SK-N-SH (cell line): ENCODE results near the gene NFIX. TPM values are rescaled to one million over a fixed set of nuclear protein-coding genes. Genes with fewer than 3 reads are reported as not detected.

ENCODE experiments used
- CTCF ChIA-PET: fragments of 300-600, 350-600 bp; formaldehyde crosslinking; extraction: SDS; loops from one replicate; lab custom pipeline; 2021; lab: Yijun Ruan, JAX
- POLR2A ChIA-PET: fragments of 350-600 bp; sonication (Branson Sonifier 250); formaldehyde crosslinking; extraction: SDS; loops from one replicate; lab custom pipeline; 2020; ENCODE audit warnings: antibody characterized with exemption, inconsistent platforms; lab: Yijun Ruan, JAX
- DNase-seq: peaks from one replicate; pipeline ENCODE4 v3.0.0; 2012
- H2AFZ ChIP-seq: fragments of 200-600 bp; sonication (generic); 2 replicates; pipeline ENCODE4 v1.8.1; 2016; ENCODE audit warnings: antibody characterized with exemption, mild to moderate bottlenecking, low read depth
- H3F3A ChIP-seq: fragments of 200-600 bp; sonication (generic); replicated peaks from 2 replicates; pipeline ENCODE3; 2016; ENCODE audit warnings: antibody characterized with exemption, mild to moderate bottlenecking; ENCODE audit not compliant: insufficient read depth
- H3K27ac ChIP-seq, 2 experiments: fragments of 200-500 bp in 1 of 2; fragments of 200-600 bp in 1 of 2; sonication (Bioruptor generic) in 1 of 2; sonication (generic), shearing (Covaris generic) in 1 of 2; 2 replicates each; pipeline versions ENCODE4 v1.5.1 to v1.6.1; 2014 to 2016; ENCODE audit warnings: low read depth in 2 of 2, inconsistent platforms in 1 of 2, low read length in 1 of 2, mild to moderate bottlenecking in 1 of 2, mixed read lengths in 1 of 2
- H3K27me3 ChIP-seq: fragments of 200-600 bp; sonication (generic), shearing (Covaris generic); 2 replicates; pipeline ENCODE4 v1.6.1; 2016; ENCODE audit warnings: mixed run types; ENCODE audit not compliant: insufficient read depth
- H3K36me3 ChIP-seq, 2 experiments: fragments of 200-500 bp in 1 of 2; fragments of 200-600 bp in 1 of 2; sonication (Bioruptor generic) in 1 of 2; sonication (generic) in 1 of 2; replicated peaks in 1 of 2; 2 replicates each; pipeline versions ENCODE3 to v1.5.1; 2014 to 2016; ENCODE audit warnings: low read length in 1 of 2, mild to moderate bottlenecking in 1 of 2; ENCODE audit not compliant: insufficient read depth in 2 of 2, control insufficient read depth in 1 of 2
- H3K4me1 ChIP-seq, 2 experiments: fragments of 200-500 bp in 1 of 2; fragments of 200-600 bp in 1 of 2; sonication (Bioruptor generic) in 1 of 2; sonication (generic), shearing (Covaris generic) in 1 of 2; 2 replicates each; pipeline versions ENCODE4 v1.5.1 to v1.6.1; 2014 to 2016; ENCODE audit warnings: low read depth in 1 of 2, low read length in 1 of 2, mixed run types in 1 of 2; ENCODE audit not compliant: insufficient read depth in 2 of 2, control insufficient read depth in 1 of 2
- H3K4me2 ChIP-seq: fragments of 200-600 bp; sonication (generic), shearing (Covaris generic); 2 replicates; pipeline ENCODE4 v1.6.1; 2017; ENCODE audit warnings: mixed run types
- H3K4me3 ChIP-seq, 2 experiments: fragments of 200-500 bp in 1 of 2; fragments of 200-600 bp in 1 of 2; sonication (Bioruptor generic) in 1 of 2; sonication (generic), shearing (Covaris generic) in 1 of 2; 2 replicates each; pipeline versions ENCODE4 v1.5.1 to v1.8.1; 2014 to 2016; ENCODE audit warnings: low read depth in 2 of 2, inconsistent platforms in 1 of 2, low read length in 1 of 2, mild to moderate bottlenecking in 1 of 2, mixed read lengths in 1 of 2, moderate library complexity in 1 of 2
- H3K79me2 ChIP-seq: fragments of 200-600 bp; sonication (generic); 2 replicates; pipeline ENCODE4 v1.8.1; 2017; ENCODE audit warnings: mild to moderate bottlenecking; ENCODE audit not compliant: insufficient read depth
- H3K9ac ChIP-seq: fragments of 200-600 bp; sonication (generic); 2 replicates; pipeline ENCODE4 v1.6.1; 2017; ENCODE audit warnings: mixed run types
- H3K9me2 ChIP-seq: fragments of 200-600 bp; sonication (generic); 2 replicates; pipeline ENCODE4 v1.6.1; 2017; ENCODE audit warnings: mixed run types
- H3K9me3 ChIP-seq: fragments of 200-600 bp; sonication (generic); 2 replicates; pipeline ENCODE4 v1.6.1; 2017; ENCODE audit warnings: mixed run types, mild to moderate bottlenecking, moderate library complexity
- H4K20me1 ChIP-seq: fragments of 200-600 bp; sonication (generic); 2 replicates; pipeline ENCODE4 v1.6.1; 2017; ENCODE audit warnings: mild to moderate bottlenecking, mixed run types; ENCODE audit not compliant: insufficient read depth
- EP300 ChIP-seq, 2 experiments: IDR thresholded peaks; 2 replicates each; pipeline versions ENCODE4 v1.4.0 to v1.6.1; 2012; ENCODE audit warnings: borderline replicate concordance in 1 of 2, low read depth in 1 of 2, low read length in 1 of 2
- FOSL2 ChIP-seq: IDR thresholded peaks from 2 replicates; pipeline ENCODE4 v1.4.0; 2012; ENCODE audit warnings: low read depth, mild to moderate bottlenecking, moderate library complexity, borderline replicate concordance
- FOXJ3 ChIP-seq: sonication (generic); formaldehyde crosslinking; IDR thresholded peaks from 2 replicates; pipeline ENCODE4 v1.5.1; 2020; ENCODE audit warnings: mild to moderate bottlenecking, missing genetic modification reagents
- GABPA ChIP-seq: IDR thresholded peaks from 2 replicates; pipeline ENCODE4 v1.4.0; 2012; ENCODE audit warnings: low read depth, mild to moderate bottlenecking
- JUND ChIP-seq: IDR thresholded peaks from 2 replicates; pipeline ENCODE4 v1.4.0; 2012
- MAX ChIP-seq: IDR thresholded peaks from 2 replicates; pipeline ENCODE4 v1.4.0; 2012; ENCODE audit warnings: low read depth
- NRF1 ChIP-seq: IDR thresholded peaks from 2 replicates; pipeline ENCODE4 v1.6.1; 2012; ENCODE audit warnings: low read depth, mild to moderate bottlenecking, low read length
- RAD21 ChIP-seq: IDR thresholded peaks from 2 replicates; pipeline ENCODE4 v1.6.1; 2012; ENCODE audit warnings: mild to moderate bottlenecking, low read length
- RCOR1 ChIP-seq: fragments of 150-350 bp; IDR thresholded peaks from 2 replicates; pipeline ENCODE4 v1.6.1; 2017; ENCODE audit warnings: antibody characterized with exemption, low read length
- RXRA ChIP-seq: IDR thresholded peaks from 2 replicates; pipeline ENCODE4 v1.4.0; 2012; ENCODE audit warnings: low read depth, mild to moderate bottlenecking, borderline replicate concordance
- SIN3A ChIP-seq: IDR thresholded peaks from 2 replicates; pipeline ENCODE4 v1.6.1; 2012; ENCODE audit warnings: low read depth, mild to moderate bottlenecking, low read length, moderate library complexity, borderline replicate concordance
- TCF12 ChIP-seq: IDR thresholded peaks from 2 replicates; pipeline ENCODE4 v1.4.0; 2012
- TEAD4 ChIP-seq: IDR thresholded peaks from 2 replicates; pipeline ENCODE4 v1.4.0; 2012; ENCODE audit warnings: mild to moderate bottlenecking, borderline replicate concordance; ENCODE audit not compliant: insufficient read depth
- USF2 ChIP-seq: fragments of 150-350 bp; IDR thresholded peaks from 2 replicates; pipeline ENCODE4 v1.6.1; 2017; ENCODE audit warnings: antibody characterized with exemption, low read length, low read depth, borderline replicate concordance
- YY1 ChIP-seq: IDR thresholded peaks from 2 replicates; pipeline ENCODE4 v1.4.0; 2012; ENCODE audit warnings: low read depth, mild to moderate bottlenecking
- WGBS: methylation state at CpG from one replicate; pipeline ENCODE4 v1.1.6; 2017; ENCODE audit warnings: low lambda C conversion rate; 5-methylcytosine and 5-hydroxymethylcytosine counted together
- polyA plus RNA-seq, 3 experiments: library from polyadenylated mRNA; depleted of rRNA; stranded (reverse); fragments of >200 nt; gene quantifications; 2 replicates each; pipeline ENCODE4 v1.2.3, GENCODE V29; 2012
- TF ChIP-seq, protein P1 (sequence below): fragments of 200-600 bp; sonication (generic); IDR thresholded peaks from 2 replicates; pipeline ENCODE4 v1.6.1; 2017; ENCODE audit warnings: antibody characterized with exemption, mild to moderate bottlenecking, moderate library complexity
- TF ChIP-seq, protein P2 (sequence below): IDR thresholded peaks from 2 replicates; pipeline ENCODE4; 2012
- TF ChIP-seq, protein P3 (sequence below): fragments of 150-350 bp; IDR thresholded peaks from 2 replicates; pipeline ENCODE4 v1.6.1; 2016; ENCODE audit warnings: mild to moderate bottlenecking, low read depth, low read length

Gene NFIX
- polyA plus RNA-seq, 1 of the 3 experiments (the other 2 are of a cell fraction): 14.8 TPM

DNA sequence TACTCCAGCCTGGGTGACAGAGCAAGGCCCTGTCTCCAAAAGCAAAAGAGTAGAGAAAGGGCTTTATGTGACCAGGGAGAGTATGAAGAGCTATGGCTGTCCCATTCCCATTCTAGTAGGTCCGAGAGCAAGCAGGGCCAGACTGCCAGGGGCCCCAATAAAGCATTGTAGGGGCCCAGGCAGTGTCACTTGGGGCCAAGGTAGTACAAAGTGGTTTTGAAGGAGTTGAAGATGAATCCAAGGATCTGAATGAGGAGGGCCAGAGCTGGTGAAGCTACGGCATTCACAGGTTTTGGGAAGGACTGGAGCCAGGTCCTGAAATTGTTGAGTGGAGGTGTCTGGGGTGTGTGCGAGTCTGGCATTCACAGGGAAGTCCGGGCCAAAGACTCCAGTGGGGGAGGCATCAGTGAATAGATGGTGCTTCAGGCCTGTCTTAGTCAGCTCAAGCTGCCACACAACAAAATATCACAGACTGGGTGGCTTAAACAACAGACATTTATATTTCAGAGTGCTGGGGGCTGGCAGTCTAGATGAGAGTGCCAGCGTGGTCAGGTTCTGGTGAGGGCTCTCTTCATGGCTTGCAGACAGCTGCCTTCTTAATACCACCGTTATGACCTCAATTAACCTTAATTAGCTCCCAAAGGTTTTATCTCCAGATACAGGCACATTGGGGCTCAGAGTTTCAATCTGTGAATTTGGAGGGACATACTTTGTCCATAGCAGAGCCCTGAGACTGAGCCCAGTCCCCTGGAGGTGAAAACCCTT lies 132.7 kb downstream of the NFIX start:
- POLR2A ChIA-PET: interaction anchor here (0.6 to 1.0 kb wide), 2 partner anchors 22 to 677 kb away, joined by 3 read pairs; partner anchors contain the start of genes IER2 and STX10
- no peak for DNase-seq

More for the DNA sequence above, 132.7 kb downstream of the NFIX start:
- H4K20me1 ChIP-seq: peaks cover 96% of the 10 kb centered on the region
- H3F3A ChIP-seq: peaks cover 20% of the 10 kb centered on the region
- H3K27ac ChIP-seq: no peak overlapping the region
- H3K9me3 ChIP-seq: no peaks in the 10 kb centered on the region
- WGBS: 100% methylated on average over 6 of the region's 6 CpGs
- no peak overlapping the region for H3K9ac ChIP-seq
- H3K4me2 ChIP-seq: no peak overlapping the region
- H3K36me3 ChIP-seq: peaks cover 4 to 11% of the 10 kb centered on the region in 2 experiments
- H3K79me2 ChIP-seq: peaks cover 95% of the 10 kb centered on the region
- H3K4me3 ChIP-seq: no peak overlapping the region
- H3K27me3 ChIP-seq: no peaks in the 10 kb centered on the region
- H3K9me2 ChIP-seq: no peaks in the 10 kb centered on the region
- no peak overlapping the region for H2AFZ ChIP-seq
- H3K4me1 ChIP-seq: peaks cover 0 to 15% of the 10 kb centered on the region in 2 experiments; a peak in 2 of 4 replicates
- no peak for TF ChIP-seq EP300 (IDR thresholded peaks at IDR 0.05; ENCODE audit: borderline replicate concordance in 1 of 2, low read depth in 1 of 2, low read length in 1 of 2)
- no peak for TF ChIP-seq JUND
- TF ChIP-seq FOXJ3 (CRISPR knock-in tag): no peak
- TF ChIP-seq RAD21: no peak
- TF ChIP-seq GABPA: no peak
- TF ChIP-seq, protein P1, sequence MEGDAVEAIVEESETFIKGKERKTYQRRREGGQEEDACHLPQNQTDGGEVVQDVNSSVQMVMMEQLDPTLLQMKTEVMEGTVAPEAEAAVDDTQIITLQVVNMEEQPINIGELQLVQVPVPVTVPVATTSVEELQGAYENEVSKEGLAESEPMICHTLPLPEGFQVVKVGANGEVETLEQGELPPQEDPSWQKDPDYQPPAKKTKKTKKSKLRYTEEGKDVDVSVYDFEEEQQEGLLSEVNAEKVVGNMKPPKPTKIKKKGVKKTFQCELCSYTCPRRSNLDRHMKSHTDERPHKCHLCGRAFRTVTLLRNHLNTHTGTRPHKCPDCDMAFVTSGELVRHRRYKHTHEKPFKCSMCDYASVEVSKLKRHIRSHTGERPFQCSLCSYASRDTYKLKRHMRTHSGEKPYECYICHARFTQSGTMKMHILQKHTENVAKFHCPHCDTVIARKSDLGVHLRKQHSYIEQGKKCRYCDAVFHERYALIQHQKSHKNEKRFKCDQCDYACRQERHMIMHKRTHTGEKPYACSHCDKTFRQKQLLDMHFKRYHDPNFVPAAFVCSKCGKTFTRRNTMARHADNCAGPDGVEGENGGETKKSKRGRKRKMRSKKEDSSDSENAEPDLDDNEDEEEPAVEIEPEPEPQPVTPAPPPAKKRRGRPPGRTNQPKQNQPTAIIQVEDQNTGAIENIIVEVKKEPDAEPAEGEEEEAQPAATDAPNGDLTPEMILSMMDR: no peak
- TF ChIP-seq, protein P2, sequence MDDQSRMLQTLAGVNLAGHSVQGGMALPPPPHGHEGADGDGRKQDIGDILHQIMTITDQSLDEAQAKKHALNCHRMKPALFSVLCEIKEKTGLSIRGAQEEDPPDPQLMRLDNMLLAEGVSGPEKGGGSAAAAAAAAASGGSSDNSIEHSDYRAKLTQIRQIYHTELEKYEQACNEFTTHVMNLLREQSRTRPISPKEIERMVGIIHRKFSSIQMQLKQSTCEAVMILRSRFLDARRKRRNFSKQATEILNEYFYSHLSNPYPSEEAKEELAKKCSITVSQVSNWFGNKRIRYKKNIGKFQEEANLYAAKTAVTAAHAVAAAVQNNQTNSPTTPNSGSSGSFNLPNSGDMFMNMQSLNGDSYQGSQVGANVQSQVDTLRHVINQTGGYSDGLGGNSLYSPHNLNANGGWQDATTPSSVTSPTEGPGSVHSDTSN: no peak
- TF ChIP-seq RXRA: no peak
- no peak for TF ChIP-seq SIN3A
- TF ChIP-seq TCF12: no peak
- TF ChIP-seq TEAD4: no peak
- no peak for TF ChIP-seq YY1
- no peak for TF ChIP-seq FOSL2
- TF ChIP-seq, protein P3, sequence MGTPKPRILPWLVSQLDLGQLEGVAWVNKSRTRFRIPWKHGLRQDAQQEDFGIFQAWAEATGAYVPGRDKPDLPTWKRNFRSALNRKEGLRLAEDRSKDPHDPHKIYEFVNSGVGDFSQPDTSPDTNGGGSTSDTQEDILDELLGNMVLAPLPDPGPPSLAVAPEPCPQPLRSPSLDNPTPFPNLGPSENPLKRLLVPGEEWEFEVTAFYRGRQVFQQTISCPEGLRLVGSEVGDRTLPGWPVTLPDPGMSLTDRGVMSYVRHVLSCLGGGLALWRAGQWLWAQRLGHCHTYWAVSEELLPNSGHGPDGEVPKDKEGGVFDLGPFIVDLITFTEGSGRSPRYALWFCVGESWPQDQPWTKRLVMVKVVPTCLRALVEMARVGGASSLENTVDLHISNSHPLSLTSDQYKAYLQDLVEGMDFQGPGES: no peak
- no peak for TF ChIP-seq RCOR1
- TF ChIP-seq NRF1: no peak
- TF ChIP-seq MAX: no peak
- TF ChIP-seq USF2: no peak
- CTCF ChIA-PET: interaction anchor here (1.2 to 2.9 kb wide), 4 partner anchors 10 to 163 kb away, joined by 3 to 10 read pairs (median 7); partner anchors contain the start of gene NACC1
